Thymus (tissue), 11 donors: ENCODE measurements around the gene FAM167B. TPM values are rescaled to one million over a fixed set of nuclear protein-coding genes. Genes with fewer than 3 reads are reported as not detected.
A peak's percentile ranks its signal among the peaks of the same experiment; 100 is the strongest.
"Not testable (repeated sequence)": the region's sequence is repeated elsewhere in the genome, so short reads cannot be mapped to it uniquely, and the experiment has no call there.

Source experiments
- DNase-seq, 9 donors: peaks; one replicate each; pipeline ENCODE4 v3.0.0-alpha.2; 2013; ENCODE audit warnings: low spot score in 9 of 9, low read depth in 6 of 9, missing footprints in 1 of 9
- H3K27ac ChIP-seq, 2 donors: one replicate each; pipeline ENCODE4 v1.5.1; 2013; ENCODE audit warnings: control low read depth in 1 of 2, low read depth in 1 of 2, low read length in 1 of 2, mild to moderate bottlenecking in 1 of 2, moderate library complexity in 1 of 2
- H3K27me3 ChIP-seq, 2 donors: one replicate each; pipeline ENCODE4 v1.5.1; 2013; ENCODE audit warnings: low read length in 1 of 2; ENCODE audit not compliant: control insufficient read depth in 2 of 2, insufficient read depth in 1 of 2
- H3K36me3 ChIP-seq, 2 donors: one replicate each; pipeline ENCODE4 v1.5.1; 2013; ENCODE audit warnings: low read length in 1 of 2, mild to moderate bottlenecking in 1 of 2, moderate library complexity in 1 of 2; ENCODE audit not compliant: control insufficient read depth in 2 of 2, insufficient read depth in 2 of 2
- H3K4me1 ChIP-seq, 2 donors: one replicate each; pipeline ENCODE4 v1.5.1; 2013; ENCODE audit warnings: low read length in 2 of 2; ENCODE audit not compliant: control insufficient read depth in 2 of 2, insufficient read depth in 2 of 2
- H3K4me3 ChIP-seq, 2 donors: one replicate each; pipeline ENCODE4 v1.5.1; 2013; ENCODE audit warnings: low read length in 2 of 2, control low read depth in 1 of 2, mild to moderate bottlenecking in 1 of 2
- H3K9me3 ChIP-seq, 2 donors: one replicate each; pipeline ENCODE4 v1.5.1; 2013; ENCODE audit warnings: low read length in 1 of 2, mild to moderate bottlenecking in 1 of 2; ENCODE audit not compliant: control insufficient read depth in 2 of 2, insufficient read depth in 1 of 2
- WGBS: extraction: QIAGEN DNeasy Blood & Tissue Kit; methylation state at CpG from one replicate; pipeline ENCODE4 v1.1.7; 2013; 5-methylcytosine and 5-hydroxymethylcytosine counted together
- polyA plus RNA-seq: library from polyadenylated mRNA; stranded (reverse); fragments of 200-250 nt; gene quantifications from one replicate; pipeline ENCODE4 v1.2.3, GENCODE V29; 2013
- total RNA-seq: library from RNA; stranded (reverse); fragments of 120-200 nt; gene quantifications from one replicate; pipeline ENCODE4 v1.2.4, GENCODE V29; 2013
- donor health status: healthy.

The FAM167B gene
- total and polyA plus RNA-seq, 2 donors, result 1.2 to 6.8 TPM

DNA sequence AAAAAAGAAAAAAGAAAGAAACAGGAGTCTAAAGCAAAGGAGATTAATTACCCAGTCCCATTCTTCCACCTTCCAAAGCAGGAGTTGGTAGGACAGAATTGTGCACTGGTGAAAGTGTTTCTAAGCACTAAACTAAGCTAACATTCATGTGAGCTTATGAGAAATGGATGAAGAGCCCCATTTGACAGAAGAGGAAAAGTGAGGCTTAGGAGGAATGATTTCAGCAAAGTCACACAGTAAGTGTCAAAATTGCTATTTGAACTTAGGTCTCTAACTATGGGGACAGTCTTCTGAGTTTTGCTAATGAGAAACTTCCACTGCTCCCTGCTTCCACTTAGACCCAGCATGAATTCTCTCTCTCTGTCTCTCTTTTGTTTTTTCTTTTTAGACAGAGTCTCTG lies 22.7 kb downstream of the FAM167B start:
- Histone ChIP-seq H3K27ac (peak overlapping the region in 1 of 2 donors; percentile 13), H3K27me3 (no peaks in the 10 kb centered on the region), H3K9me3 (no peaks in the 10 kb centered on the region)

GRCh38 chr1:32272557-32273390 lies 25.8 kb downstream of the FAM167B start:
- Histone ChIP-seq H3K4me1 (peaks cover 33 to 71% of the 10 kb centered on the region in 2 donors), H3K27ac (peak overlapping the region; percentile 88 to 92), H3K4me3 (peak overlapping the region; percentile 15 to 88), H3K36me3 (peaks cover 31 to 47% of the 10 kb centered on the region in 2 donors), H3K27me3 (no peaks in the 10 kb centered on the region), H3K9me3 (no peaks in the 10 kb centered on the region)
- 39% methylated on average over 7 of the region's 7 CpGs for WGBS
- DNase-seq, result peak in 2 of 9 donors; percentile 41 to 73

More for the DNA sequence above, 22.7 kb downstream of the FAM167B start:
- H3K4me1 ChIP-seq, result peaks cover 27 to 64% of the 10 kb centered on the region in 2 donors
- no peak overlapping the region for H3K4me3 ChIP-seq
- DNase-seq, result no peak
- H3K36me3 ChIP-seq, result peaks cover 8 to 22% of the 10 kb centered on the region in 2 donors

DNA sequence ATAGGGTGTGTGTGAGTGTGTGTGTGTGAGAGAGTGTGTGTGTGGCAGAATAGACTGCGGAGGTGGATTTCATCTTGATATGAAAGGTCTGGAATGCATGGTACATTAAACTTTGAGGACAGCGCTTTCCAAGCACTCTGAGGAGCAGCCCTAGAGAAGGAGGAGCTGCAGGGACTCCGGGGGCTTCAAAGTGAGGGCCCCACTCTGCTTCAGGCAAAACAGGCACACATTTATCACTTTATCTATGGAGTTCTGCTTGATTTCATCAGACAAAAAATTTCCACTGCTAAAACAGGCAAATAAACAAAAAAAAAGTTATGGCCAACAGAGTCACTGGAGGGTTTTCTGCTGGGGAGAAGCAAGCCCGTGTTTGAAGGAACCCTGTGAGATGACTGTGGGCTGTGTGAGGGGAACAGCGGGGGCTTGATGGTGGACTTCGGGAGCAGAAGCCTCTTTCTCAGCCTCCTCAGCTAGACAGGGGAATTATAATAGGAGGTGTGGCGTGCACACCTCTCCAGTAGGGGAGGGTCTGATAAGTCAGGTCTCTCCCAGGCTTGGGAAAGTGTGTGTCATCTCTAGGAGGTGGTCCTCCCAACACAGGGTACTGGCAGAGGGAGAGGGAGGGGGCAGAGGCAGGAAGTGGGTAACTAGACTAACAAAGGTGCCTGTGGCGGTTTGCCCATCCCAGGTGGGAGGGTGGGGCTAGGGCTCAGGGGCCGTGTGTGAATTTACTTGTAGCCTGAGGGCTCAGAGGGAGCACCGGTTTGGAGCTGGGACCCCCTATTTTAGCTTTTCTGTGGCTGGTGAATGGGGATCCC lies 26.6 kb downstream of the FAM167B start:
- peaks cover 33 to 71% of the 10 kb centered on the region in 2 donors for H3K4me1 ChIP-seq
- WGBS, result 13% methylated on average over 10 of the region's 10 CpGs

GRCh38 chr1:32274646-32275340 lies 27.8 kb downstream of the FAM167B start:
- Histone ChIP-seq H3K4me3 (peak overlapping the region; percentile 45 to 88), H3K4me1 (peaks cover 33 to 71% of the 10 kb centered on the region in 2 donors), H3K27me3 (no peaks in the 10 kb centered on the region), H3K9me3 (no peaks in the 10 kb centered on the region), H3K36me3 (peaks cover 47 to 68% of the 10 kb centered on the region in 2 donors), H3K27ac (peak overlapping the region; percentile 88 to 92)
- WGBS, result 77% methylated on average over 31 of the region's 31 CpGs
- DNase-seq, result no peak

More for the DNA sequence above, 26.6 kb downstream of the FAM167B start:
- peaks cover 35 to 56% of the 10 kb centered on the region in 2 donors for H3K36me3 ChIP-seq
- peak overlapping the region; percentile 45 to 88 for H3K4me3 ChIP-seq
- H3K27me3 ChIP-seq, result no peaks in the 10 kb centered on the region
- peak in 7 of 9 donors; percentile 77 to 96 (median 90) for DNase-seq
- no peaks in the 10 kb centered on the region for H3K9me3 ChIP-seq
- H3K27ac ChIP-seq, result peak overlapping the region; percentile 88 to 92

- H3K4me1 ChIP-seq, result peaks cover 33 to 74% of the 10 kb centered on the region in 2 donors
- no peaks in the 10 kb centered on the region for H3K27me3 ChIP-seq
- DNase-seq, result peak in 1 of 9 donors; percentile 52
- H3K9me3 ChIP-seq, result no peaks in the 10 kb centered on the region
- 49% methylated on average over 41 of the region's 41 CpGs for WGBS
- peak overlapping the region; percentile 45 to 88 for H3K4me3 ChIP-seq
- peaks cover 53 to 72% of the 10 kb centered on the region in 2 donors for H3K36me3 ChIP-seq
- H3K27ac ChIP-seq, result peak overlapping the region in 1 of 2 donors; percentile 92
These were observed 28.4 kb downstream of the FAM167B start for GRCh38 chr1:32275424-32275823.

- peaks cover 33 to 72% of the 10 kb centered on the region in 2 donors for H3K4me1 ChIP-seq
- no peaks in the 10 kb centered on the region for H3K9me3 ChIP-seq
- H3K4me3 ChIP-seq, result peak overlapping the region; percentile 45 to 88
- H3K27me3 ChIP-seq, result no peaks in the 10 kb centered on the region
- no peak overlapping the region for H3K27ac ChIP-seq
- WGBS, result 95% methylated on average over 30 of the region's 30 CpGs
- DNase-seq, result no peak
- peaks cover 61 to 76% of the 10 kb centered on the region in 2 donors for H3K36me3 ChIP-seq
These were observed 29.2 kb downstream of the FAM167B start for GRCh38 chr1:32276032-32276782.

GRCh38 chr1:32284777-32285176 lies 37.8 kb downstream of the FAM167B start:
- not testable (repeated sequence) for H3K4me3 ChIP-seq, H3K4me1 ChIP-seq, DNase-seq, H3K27ac ChIP-seq, H3K9me3 ChIP-seq, H3K27me3 ChIP-seq
- WGBS, result 97% methylated on average over 8 of the region's 8 CpGs
- H3K36me3 ChIP-seq, result peaks cover 72 to 78% of the 10 kb centered on the region in 2 donors

DNA sequence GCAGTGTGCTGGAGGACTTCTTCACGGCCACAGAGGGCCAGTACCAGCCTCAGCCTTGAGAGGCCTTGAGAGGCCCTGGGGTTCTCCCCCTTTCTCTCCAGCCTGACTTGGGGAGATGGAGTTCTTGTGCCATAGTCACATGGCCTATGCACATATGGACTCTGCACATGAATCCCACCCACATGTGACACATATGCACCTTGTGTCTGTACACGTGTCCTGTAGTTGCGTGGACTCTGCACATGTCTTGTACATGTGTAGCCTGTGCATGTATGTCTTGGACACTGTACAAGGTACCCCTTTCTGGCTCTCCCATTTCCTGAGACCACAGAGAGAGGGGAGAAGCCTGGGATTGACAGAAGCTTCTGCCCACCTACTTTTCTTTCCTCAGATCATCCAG lies 38.6 kb downstream of the FAM167B start:
- H3K4me3 ChIP-seq, result no peak overlapping the region
- H3K9me3 ChIP-seq, result no peaks in the 10 kb centered on the region
- DNase-seq, result no peak
- WGBS, result over 99% methylated on average over 3 of the region's 3 CpGs
- H3K27ac ChIP-seq, result no peak overlapping the region
- no peaks in the 10 kb centered on the region for H3K27me3 ChIP-seq
- peaks cover 64 to 69% of the 10 kb centered on the region in 2 donors for H3K36me3 ChIP-seq
- H3K4me1 ChIP-seq, result peaks cover under 1 to 9% of the 10 kb centered on the region in 2 donors
